ENCODE data around the gene RARRES2.

RARRES2 gene

DNA sequence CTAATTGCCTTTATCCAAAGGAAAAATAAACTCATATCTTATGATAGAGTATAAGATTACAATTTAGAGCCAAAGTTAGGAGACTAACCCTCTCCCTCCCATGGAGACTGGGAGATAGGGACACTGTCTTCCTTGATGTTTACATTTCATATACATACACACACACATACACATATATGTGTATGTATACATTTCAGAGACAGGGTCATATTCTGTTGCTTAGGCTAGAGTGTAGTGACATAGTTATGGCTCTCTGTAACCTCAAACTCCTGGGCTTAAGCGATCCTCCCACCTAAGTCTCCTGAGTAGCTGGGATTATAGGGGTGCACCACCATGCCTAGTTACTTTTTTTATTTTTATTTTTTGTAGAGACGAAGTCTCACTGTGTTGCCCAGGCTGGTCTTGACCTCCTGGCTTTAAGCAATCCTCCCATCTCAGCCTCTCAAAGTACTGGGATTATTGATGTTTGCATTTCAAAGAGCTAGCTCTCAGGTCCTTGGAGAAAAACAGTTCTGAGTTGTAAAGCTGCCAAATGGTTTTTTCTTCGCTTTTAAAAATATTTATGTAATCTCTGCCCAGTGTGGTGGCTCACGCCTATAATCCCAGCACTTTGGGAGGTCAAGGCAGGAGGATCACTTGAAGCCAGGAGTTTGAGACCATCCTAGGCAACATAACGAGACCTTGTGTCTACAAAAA lies 19.1 kb upstream of the RARRES2 start:
- no peak for DNase-seq

DNA sequence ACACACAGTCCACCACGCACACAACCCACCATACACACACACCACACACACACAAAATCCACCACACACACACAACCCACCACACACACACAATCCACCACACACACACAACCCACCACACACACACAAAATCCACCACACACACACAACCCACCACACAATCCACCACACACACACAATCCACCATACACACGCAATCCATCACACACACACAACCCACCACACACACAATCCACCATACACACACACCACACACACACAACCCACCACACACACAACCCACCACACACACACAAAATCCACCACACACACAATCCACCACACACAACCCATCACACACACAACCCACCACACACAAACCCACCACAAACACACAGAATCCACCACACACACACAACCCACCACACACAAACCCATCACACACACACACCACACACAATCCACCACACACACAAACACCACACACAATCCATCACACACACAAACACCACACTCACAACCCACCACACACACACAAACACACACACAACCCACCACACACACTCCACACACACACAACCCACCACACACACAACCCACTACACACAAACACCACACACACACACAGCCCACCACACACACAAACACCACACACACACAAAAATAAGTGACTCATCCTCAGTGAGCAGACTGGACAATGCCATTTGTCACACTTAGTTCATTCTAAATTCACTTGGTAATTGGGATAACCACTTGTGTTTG lies 18.4 kb upstream of the RARRES2 start:
- DNase-seq: no peak

DNA sequence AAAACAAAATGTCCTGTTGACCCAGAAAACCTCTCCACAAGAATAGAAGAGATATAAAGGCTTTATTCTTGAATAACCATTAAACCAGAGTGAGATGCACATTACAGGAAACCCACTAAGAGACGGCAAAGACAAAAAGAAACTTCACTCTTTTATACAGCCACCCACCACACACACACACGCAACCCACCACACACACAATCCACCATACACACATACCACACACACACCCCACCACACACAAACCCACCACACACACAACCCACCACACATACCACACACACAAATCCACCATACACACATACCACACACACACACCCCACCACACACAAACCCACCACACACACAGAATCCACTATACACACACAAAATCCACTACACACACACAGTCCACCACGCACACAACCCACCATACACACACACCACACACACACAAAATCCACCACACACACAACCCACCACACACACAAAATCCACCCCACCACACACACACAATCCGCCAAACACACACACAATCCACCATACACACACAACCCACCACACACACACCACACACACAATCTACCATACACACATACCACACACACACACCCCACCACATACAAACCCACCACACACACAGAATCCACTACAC lies 17.7 kb upstream of the RARRES2 start:
- no peak for DNase-seq

DNA sequence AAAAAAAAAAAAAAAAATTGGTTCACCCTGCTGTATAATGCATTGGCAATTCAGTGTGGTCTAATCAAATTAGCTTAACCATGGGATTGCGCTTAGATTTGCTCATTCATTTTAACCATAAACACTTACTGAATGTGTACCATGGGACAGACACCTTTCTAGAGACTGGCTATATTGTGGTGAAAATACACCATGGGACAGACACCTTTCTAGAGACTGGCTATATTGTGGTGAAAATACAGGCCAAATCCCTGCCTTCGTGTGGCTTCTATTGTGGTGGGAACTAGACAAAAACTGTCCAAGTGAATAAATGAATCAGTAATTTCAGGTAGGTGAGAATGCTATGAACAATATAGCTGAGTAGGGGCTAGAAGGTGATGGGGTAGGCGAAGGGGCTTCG lies 17.0 kb upstream of the RARRES2 start:
- DNase-seq: no peak

DNA sequence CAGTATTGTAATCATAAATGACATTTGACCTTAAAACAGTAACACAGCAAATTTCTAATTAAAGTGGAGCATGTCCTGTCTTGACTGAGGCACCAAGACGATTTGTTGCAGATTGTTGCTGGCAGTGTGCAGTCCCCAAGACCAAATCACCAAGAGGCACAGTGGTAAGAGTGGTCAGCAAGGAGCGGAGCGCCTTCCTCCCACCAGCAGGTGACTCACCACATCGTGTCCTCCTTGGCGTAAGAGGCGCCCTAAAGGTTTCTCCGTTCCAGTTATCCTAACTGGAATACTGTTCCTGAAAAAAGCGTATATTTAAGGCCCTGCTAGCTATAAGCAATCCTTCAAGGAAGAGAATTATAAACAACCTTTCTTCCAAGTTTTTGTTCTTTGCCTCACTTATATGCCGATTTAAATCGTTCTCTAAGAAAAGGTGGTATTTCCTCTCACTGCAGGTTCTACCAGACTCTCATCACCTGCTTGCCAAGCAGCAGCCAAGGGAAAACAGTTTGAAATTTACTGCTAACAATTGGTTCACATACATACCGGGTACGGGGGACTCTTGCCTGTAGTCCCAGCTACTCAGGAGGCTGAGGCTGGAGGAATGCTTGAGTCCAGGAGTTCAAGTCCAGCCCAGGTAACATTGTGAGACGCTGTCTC lies 16.5 kb upstream of the RARRES2 start:
- DNase-seq: no peak

DNA sequence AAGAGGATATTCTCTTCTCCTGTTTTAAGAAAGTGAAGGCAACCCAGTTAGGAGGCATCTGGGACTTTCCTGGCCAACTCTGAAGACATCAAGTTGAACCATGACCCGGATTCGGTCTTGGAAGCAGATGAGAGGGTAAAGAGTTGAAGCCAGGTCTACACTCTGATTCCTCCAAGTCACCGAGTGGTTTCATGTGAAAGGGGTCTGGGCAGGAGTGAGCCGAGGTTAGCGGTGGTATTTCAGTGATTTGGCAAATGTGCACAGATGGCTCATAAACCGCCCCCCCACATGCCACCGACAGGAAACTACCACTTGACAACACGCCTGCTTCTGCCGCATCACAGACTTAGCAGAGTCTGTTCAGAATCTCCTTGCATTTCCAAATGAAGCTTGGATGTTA lies 15.8 kb upstream of the RARRES2 start:
- DNase-seq: peak; percentile 68

DNA sequence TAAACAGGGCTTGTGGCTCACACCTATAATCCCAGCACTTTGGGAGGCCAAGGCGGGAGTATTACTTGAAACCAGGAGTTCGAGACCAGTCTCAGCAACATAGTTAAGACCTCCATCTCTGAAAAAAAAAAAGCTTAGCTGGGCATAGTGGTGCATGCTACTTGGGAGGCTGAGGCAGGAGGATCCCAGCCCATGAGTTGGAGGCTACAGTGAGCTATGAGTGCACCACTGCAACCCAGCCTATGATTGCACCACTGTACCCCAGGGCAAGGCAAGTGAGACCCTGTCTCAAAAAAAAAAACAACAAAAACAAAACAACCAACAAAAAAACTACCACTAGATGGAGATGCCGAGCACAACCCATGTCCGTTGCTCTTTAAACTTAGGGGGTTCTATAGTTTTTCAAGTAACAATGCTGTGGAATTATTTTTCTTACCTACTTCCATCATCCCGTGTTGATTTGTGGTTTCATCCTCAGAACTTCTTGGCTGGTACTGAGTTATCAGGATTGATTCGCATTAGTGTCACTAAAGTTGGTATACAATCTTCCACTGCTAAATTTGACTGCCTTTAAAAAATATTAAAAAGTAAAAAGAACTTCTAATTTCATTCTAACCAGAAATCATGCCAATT lies 15.0 kb upstream of the RARRES2 start:
- no peak for DNase-seq

DNA sequence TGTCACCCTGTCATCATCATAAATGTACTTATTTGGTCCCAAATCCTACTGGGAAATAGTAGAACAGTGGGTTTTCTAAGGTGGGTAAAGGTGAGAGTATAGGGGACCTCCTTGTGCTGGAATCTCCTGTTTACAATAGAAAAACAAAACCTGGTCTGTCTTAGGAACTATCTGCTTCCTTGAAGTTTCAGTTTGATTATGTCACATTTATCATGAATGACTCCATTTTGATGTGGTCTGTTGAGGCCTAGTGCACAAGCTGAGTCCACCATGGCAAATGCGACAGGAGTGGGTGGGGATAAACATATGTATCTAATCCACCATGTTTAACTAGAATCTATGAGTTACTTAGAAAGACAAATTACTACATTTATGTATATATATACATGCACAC lies 14.2 kb upstream of the RARRES2 start:
- DNase-seq: no peak

DNA sequence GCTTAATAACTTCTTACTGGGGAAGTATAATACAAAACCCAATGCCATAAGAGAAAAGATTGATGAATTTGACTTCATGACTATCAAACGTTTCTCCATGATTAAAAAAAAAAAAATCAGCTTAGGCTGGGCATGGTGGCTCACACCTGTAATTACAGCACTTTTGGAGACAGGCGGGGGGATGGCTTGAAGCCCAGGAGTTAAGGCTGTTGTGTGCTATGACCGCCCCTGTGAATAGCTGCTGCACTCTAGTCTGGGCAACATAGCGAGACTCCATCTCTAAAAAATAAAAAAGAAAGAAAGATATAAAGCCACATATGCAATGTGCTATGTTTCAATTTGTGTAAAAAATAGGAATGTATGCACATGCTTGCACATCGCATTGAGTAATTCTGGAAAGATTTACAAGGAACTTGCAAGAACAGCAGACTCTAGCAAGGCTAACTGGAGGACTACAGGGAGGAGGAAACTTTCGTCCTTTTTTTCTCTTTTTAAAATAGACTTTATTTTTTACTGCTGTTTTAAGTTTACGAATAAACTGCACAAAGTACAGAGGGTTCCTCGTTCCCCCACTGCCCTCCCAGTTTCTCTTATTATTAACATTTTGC lies 10.3 kb upstream of the RARRES2 start:
- DNase-seq: no peak

DNA sequence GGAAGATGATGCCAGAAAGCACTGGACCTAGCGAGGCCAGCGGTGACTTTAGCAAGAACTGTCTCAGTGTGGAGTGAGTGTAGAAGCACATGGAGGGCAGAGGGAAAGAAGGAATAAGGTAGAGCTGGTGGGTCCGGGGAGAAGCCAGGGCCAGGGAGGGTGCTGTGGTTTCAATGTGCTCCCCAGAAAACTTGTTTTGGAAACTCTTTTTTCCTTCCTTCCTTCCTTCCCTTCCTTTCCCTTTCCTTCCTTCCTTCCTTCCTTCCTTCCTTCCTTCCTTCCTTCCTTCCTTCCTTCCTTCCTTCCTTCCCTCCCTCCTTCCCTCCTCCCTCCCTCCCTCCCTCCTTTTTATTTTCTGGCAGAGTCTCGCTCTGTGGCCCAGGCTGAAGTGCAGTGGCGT lies 5.5 kb upstream of the RARRES2 start:
- no peak for DNase-seq

DNA sequence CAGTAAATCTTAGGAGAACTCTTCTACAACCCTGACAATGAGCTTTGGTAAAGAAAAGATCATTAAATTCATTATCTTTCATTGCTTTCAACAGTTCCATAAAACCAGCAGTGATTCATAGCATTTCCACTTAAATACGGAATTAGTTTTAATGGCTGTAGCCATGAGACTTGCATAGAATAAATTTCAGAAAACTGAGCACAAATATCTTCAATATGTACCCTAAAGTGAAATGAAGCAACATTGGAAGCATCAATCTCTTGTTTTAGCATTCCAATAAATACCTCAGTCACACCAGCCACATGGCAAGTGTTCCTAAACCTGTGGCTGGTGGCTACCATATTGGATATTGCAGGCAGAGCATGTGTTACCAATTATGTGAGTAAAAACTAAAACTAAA lies 3.6 kb upstream of the RARRES2 start:
- DNase-seq: no peak

DNA sequence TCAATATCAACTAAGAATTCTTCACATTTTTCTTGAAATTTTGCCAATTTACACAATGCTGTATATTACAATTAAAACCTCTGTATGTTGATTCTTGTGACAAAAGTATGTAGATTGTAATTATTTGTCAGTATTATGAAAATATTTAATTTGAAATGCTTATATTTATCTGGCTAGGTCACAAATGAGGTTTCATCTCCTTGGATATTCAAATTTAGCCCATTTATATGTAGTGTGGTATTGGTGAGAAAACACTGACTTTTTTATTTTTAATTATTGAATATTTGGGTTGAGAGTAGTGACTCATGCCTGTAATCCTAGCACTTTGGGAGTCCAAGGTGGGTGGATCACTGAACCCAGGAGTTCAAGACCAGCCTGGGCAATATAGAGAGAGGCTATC lies 2.9 kb upstream of the RARRES2 start:
- no peak for DNase-seq

DNA sequence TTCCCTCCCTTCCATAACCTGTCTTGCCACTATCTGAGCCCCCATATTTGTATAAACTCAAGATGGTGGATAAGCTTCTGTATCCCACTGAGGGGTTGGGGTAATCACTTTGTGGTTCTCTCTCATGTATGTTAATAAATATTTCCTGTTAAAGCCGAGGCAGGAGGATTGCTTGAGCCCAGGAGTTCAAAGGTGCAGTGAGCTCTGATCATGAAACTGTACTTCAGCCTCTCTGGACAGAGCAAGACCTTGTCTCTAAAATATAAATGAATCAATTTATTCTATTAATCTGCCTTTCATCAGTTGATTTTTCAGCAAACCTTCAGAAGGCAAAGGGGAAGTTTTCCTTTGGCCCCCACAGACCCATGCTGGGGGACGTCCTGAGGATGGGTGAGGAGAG lies 1.8 kb upstream of the RARRES2 start:
- no peak for DNase-seq

DNA sequence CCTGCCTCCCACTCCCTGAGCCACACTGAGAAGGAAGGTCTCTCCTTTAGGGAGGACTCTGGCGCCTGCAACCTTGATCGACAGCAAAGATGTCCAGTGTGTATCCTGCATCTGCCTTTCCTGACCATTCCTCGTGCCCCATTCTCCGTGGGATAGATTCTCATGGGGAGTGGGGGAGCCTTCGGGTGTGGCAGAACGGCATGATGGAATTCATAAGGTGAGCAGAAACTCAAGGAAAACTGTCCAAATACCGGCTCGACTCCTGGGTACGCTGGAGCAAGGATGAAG lies 636 bp upstream of the RARRES2 start:
- DNase-seq: no peak

DNA sequence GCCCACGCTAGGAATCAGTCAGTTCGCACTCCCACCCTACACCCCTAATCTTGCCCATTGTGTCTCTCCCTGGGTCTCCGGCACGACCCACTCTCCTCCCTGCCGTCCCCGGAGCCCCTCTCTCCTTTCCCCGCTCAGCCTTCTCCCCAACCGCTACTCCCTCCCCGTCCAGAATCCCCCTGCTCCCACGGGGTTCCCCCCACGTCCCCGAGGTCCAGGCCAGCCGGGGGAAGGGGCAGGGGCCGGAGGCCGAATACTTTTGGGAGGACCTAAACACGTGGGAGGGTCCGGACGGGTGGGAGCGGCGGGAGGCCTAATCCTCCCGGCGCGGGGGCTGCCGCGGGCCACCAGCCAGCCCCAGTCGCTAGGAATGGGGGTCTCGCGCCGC lies 560 bp downstream of the RARRES2 start:
- DNase-seq: no peak

DNA sequence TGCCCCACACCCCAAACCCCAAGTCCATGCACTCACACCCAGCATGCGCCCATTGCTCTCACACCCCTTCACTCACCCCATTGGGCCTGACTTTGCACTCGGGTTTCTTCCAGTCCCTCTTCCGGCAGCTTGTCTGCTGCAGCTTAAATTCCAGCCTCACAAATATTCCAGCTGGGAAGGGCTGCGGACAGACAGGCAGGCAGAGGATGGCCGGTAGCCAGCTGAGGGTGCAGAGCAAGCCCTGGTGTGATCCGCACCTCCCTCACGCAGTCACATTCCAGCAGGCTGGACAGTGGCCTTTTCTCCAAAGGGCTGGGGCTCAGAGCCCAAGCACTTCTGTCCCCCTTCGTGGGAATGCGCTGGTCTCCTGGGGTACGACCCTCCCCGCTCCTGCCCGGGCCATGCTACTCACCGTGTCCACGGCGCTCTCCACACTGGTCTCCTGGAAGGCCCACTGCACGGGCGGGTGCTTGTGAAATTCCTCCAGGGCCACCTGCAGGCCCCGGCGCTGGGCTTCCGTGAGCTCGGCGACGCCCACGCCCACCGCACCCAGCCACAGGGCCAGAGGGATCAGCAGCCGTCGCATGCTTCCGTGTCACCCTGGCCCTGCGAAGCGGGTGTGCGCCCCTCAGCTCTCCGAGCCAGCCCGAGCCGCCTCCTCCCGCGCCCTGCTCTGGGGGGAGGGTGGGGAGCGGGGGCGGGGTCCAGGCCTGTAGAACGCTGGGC lies 1.2 kb downstream of the RARRES2 start:
- no peak for DNase-seq

DNA sequence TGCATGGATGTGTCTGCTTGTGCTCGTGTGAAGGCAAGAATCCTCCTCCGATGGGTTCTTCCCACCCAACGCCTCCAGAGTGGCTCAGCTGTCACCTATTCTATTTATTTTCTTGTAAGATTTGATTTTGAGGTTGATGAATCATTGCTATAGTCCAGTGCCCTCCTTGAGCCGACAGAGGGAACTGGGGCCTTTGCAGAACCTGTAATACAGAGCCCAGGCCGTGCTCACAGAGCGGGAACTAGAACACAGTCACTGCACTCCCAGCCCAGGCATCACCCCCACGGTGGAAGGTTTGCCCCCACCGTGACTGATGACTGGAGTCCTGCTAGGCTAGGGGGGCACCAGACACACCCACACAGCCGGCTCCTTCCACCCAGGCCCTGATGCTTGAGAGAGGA lies 2.0 kb downstream of the RARRES2 start:
- no peak for DNase-seq

DNA sequence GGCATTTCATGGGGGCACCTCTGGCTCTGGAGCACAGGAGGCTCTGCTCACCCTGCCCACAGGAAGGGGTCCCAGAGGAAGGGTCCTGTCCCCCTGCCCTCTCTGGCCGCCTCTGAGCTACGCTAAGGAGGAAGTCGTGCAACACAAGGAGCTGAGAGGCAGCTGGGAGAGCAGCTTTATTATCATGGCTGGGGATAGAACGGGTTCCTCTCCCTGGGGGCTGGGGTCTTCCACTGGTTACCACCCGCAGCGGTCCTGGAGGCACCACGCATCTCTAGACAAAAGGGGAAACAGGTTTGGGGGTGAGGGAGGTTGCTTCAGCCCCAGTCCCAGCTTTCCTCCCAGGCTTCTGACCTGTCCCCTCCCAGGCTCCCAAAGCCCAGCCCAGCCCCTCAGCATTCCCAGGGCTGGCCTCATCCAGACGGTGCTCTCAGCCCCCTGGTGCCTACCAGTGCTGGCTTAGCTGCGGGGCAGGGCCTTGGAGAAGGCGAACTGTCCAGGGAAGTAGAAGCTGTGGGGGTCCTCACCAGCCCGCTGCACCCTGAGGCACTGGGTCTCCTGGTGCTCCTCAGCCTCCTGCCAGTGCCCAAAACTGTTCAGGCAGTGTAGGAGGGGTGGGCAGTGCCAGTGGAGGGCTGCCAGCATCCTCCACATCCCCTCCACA lies 3.1 kb downstream of the RARRES2 start:
- no peak for DNase-seq

DNA sequence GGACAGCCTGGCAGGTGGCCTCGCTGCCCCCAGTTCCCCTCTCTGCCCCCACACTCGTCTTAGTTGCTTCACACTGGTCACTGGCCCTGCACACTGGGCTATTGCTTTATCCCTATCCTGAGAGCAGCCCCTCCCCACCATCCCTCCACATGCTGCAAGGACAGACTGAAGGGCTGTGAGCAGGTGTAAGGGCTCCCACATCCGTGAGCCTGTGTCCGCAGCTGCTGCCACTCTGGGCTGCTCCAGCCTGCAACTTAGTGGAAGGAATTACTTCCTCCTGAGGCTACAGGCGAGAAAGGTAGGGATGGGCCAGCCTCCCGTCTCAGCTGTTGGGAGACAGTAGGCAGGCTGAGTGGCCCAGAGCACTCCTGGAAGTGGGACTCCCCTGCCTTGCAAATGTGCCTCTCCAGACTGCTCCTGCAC lies 3.8 kb downstream of the RARRES2 start:
- no peak for DNase-seq

DNA sequence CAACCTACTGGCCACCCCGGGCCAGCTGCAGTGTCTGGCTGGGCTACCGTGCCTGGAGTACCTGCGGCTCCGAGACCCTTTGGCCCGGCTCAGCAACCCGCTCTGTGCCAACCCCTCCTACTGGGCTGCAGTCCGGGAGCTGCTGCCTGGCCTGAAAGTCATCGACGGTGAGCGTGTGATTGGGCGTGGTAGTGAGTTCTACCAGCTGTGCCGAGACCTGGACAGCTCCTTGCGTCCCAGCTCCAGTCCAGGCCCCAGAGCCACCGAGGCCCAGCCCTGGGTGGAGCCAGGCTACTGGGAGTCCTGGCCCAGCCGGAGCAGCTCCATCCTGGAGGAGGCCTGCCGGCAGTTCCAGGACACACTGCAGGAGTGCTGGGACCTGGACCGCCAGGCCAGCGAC lies 4.2 kb downstream of the RARRES2 start:
- DNase-seq: no peak

DNA sequence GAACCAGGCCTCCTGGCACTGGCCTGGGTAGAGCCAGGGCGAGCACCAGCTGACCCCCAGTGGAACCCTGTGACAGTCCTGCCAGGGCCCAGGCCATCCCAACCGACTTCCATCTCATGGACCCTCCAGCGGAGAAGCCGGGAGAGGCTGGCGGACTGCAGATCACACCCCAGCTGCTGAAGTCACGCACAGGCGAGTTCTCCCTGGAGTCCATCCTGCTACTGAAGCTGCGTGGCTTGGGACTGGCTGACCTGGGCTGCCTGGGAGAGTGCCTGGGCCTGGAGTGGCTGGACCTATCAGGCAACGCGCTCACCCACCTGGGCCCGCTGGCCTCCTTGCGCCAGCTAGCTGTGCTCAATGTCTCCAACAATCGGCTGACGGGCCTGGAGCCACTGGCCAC lies 4.7 kb downstream of the RARRES2 start:
- no peak for DNase-seq

DNA sequence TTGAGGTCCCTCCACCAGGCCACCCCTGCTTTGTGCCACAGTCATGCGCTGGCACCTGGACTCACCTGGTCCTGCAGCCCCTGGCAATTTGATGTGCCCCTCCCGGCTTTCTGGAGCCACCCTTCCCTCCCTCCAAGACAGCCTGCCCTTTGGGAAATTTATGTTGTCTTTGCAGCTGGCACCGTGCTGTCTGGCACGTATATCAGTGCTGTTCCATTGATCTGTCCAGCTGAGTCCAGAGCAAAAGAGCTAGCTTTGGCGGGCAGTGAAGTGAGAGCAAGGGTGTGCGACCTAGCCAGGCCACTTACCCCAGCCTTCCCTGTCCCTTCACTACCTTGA lies 5.7 kb downstream of the RARRES2 start:
- no peak for DNase-seq

All from activated CD4-positive, alpha-beta T cell treated with anti-CD3 and anti-CD28 coated beads, Interleukin-2, amount 50 U/mL, for 1 hour (primary cell).